ENCODE results near the gene SLC25A22.

DNA sequence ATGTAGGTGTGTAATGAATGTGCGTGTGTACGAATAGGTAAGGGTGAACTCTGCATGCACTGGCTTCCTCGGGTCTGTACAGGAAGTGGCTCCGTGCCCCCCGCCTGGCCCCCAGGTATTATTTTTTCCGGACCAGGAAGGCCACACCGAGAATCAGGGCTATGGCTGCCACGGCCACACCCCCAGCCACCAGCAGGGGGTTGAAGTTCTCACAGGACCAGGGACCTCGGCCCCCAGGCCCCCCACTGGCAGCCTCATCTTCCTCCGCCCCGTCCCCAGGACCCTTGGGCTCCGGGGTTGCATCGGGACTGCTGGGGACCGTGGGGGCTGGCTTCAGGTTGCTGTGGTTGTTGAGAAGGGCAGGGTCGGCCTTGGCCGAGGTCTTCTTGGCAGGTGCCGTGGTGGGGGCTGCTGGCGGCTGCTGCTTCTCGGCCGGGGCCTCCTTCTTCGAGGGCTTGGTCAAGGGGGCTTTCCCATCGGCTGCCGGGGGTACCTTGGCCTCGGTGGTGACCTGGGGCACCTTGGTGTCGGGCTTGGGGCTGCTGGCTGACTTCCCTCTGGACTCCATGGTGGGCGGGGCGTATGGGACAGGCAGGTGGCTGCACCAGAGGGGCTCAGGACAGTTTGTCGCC lies 10.0 kb downstream of the SLC25A22 start:
- TF ChIP-seq, protein P1, sequence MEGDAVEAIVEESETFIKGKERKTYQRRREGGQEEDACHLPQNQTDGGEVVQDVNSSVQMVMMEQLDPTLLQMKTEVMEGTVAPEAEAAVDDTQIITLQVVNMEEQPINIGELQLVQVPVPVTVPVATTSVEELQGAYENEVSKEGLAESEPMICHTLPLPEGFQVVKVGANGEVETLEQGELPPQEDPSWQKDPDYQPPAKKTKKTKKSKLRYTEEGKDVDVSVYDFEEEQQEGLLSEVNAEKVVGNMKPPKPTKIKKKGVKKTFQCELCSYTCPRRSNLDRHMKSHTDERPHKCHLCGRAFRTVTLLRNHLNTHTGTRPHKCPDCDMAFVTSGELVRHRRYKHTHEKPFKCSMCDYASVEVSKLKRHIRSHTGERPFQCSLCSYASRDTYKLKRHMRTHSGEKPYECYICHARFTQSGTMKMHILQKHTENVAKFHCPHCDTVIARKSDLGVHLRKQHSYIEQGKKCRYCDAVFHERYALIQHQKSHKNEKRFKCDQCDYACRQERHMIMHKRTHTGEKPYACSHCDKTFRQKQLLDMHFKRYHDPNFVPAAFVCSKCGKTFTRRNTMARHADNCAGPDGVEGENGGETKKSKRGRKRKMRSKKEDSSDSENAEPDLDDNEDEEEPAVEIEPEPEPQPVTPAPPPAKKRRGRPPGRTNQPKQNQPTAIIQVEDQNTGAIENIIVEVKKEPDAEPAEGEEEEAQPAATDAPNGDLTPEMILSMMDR (conservative IDR thresholded peaks at IDR 0.05; ENCODE audit: low read depth, low read length): no peak
- no peak for TF ChIP-seq EZH2 (IDR thresholded peaks at IDR 0.05; ENCODE audit: borderline replicate concordance, low read depth, low read length, poor library complexity, severe bottlenecking)

Measured in A673 (cell line).